Measurements from ENCODE around the gene NAXD. TPM values are rescaled to one million over a fixed set of nuclear protein-coding genes. Genes with fewer than 3 reads are reported as not detected.
A peak's percentile ranks its signal among the peaks of the same experiment; 100 is the strongest.
"Not testable (repeated sequence)": the region's sequence is repeated elsewhere in the genome, so short reads cannot be mapped to it uniquely, and the experiment has no call there.

Gene NAXD
- total RNA-seq (10 to 100 TPM; 55.0 to 89.4 (median 59.4) TPM), polyA plus RNA-seq (100 to 1,000 TPM in 2 of 3 donors, 10 to 100 TPM in 1; 48.5 to 107 (median 101) TPM)
- long read RNA-seq, donor 1, partial matches to known transcripts: 0 of 32 reads
- long read RNA-seq, donor 1, other reads (novel, unspliced or antisense): 30 of 32 reads
- long read RNA-seq, donor 2, partial matches to known transcripts: 0 of 19 reads
- long read RNA-seq, donor 2, other reads (novel, unspliced or antisense): 19 of 19 reads
- long read RNA-seq, donor 3, partial matches to known transcripts: 0 of 10 reads
- long read RNA-seq, donor 3, other reads (novel, unspliced or antisense): 9 of 10 reads
- long read RNA-seq, donor 4, partial matches to known transcripts: 2 of 40 reads
- long read RNA-seq, donor 4, other reads (novel, unspliced or antisense): 38 of 40 reads
- long read RNA-seq, donor 5, transcript NAXD-201 (10 exons, 2,659 nt): major isoform, 5 of 258 reads
- long read RNA-seq, donor 5, partial matches to known transcripts: 18 of 258 reads
- long read RNA-seq, donor 5, other reads (novel, unspliced or antisense): 232 of 258 reads
- long read RNA-seq, donor 6, partial matches to known transcripts: 2 of 36 reads
- long read RNA-seq, donor 6, other reads (novel, unspliced or antisense): 33 of 36 reads
- long read RNA-seq, donor 7, partial matches to known transcripts: 33 of 41 reads
- long read RNA-seq, donor 7, other reads (novel, unspliced or antisense): 8 of 41 reads
- long read RNA-seq, donor 8, partial matches to known transcripts: 57 of 84 reads
- long read RNA-seq, donor 8, other reads (novel, unspliced or antisense): 26 of 84 reads
- long read RNA-seq, donor 9, partial matches to known transcripts: 0 of 12 reads
- long read RNA-seq, donor 9, other reads (novel, unspliced or antisense): 12 of 12 reads
- long read RNA-seq, donor 10, partial matches to known transcripts: 0 of 9 reads
- long read RNA-seq, donor 10, other reads (novel, unspliced or antisense): 8 of 9 reads

DNA sequence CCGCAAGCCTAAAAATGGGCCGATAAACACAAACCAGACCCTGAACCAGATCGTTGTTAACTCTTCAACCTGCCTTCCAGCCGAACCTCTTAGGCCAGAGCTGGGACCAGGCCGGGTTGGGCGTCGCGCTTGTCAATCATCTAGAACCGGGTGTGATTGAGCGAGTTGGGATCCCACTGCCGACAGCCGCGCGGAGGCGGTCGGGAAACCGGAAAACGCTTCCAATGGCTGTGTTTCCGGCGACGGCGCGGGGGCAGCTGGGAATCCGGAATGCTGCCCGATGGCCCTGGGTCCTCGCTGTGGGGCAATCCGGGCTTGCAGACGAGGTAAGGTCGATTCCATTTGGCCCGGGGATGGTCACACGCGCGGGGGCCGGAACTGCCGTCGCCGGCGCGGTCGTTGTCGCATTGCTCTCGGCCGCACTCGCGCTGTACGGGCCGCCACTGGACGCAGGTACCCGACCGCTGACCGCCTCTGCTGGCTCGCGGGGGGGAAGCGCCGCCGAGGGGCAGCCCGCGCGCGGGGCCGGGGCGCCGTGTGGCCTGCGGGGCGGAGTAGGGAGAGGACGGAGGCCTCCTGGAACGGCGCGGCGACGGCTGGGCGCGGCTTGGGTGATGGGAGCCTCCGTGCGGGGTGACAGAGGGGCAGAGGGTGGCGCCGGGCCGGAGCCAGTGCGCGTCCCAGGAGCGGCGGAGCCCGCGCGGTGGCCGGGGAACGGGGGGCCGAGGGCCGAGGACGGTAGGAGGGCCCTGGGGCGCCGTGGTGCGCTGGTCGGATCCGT lies at the start of gene NAXD:
NAXD (plus strand) TSS at position 224 of the 781 bp plus-strand sequence; CDS start at position 281, 57 bp downstream.
- Histone ChIP-seq H3K27ac (peak within 1 kb of the TSS; percentile 85 to 98 (median 96)), H3K9me3 (replicated peaks in 1 of 3) (no peaks in the 10 kb centered on the region), H3K4me3 (peak within 1 kb of the TSS; percentile 67 to 99 (median 88)), H3K36me3 (replicated peaks in 1 of 2) (no peaks in the 10 kb centered on the region), H3K27me3 (no peaks in the 10 kb centered on the region), H3K4me1 (replicated peaks in 1 of 2) (peaks cover 27 to 33% of the 10 kb centered on the region in 2 donors)
- TF ChIP-seq POLR2A (IDR thresholded peaks at IDR 0.05) (peak; percentile 56 to 87), CTCF (IDR thresholded peaks at IDR 0.05) (peak in 1 of 6 experiments; percentile 2)
- peak; percentile 92 to 98 (median 95) for DNase-seq
- intact Hi-C loops (cut with DNase I): no loop called here
- 0 to 37% (median 1%) methylated on average over 1 to 95 of the region's 95 CpGs for WGBS, 4 donors

DNA sequence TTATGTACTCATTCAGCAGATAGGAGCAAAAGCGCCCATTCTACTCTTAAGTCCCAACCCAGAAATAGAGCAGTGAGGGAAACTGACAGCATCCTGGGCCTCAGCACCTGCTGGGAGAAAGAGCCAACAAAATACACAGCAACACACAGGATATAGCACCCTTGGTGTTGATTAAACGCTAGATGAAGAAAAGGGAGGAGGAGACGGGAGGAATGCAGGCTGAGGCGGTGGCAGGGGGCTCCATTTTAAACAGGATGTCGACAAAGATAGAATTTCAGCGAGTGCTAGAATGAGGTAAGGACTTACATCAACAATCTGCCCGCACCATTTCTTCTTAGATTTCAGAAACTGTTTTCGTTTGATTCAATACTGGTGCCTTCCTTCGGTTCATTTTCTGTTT lies 49.2 kb upstream of the NAXD start:
- peaks cover 10 to 17% of the 10 kb centered on the region in 2 donors for H3K4me1 ChIP-seq (replicated peaks in 1 of 2)
- intact Hi-C loops (cut with DNase I): loop anchor here in 1 of 2 donors (5.0 to 10.0 kb wide), 2 partner anchors 64 to 111 kb away; no protein-coding TSS in a partner anchor

DNA sequence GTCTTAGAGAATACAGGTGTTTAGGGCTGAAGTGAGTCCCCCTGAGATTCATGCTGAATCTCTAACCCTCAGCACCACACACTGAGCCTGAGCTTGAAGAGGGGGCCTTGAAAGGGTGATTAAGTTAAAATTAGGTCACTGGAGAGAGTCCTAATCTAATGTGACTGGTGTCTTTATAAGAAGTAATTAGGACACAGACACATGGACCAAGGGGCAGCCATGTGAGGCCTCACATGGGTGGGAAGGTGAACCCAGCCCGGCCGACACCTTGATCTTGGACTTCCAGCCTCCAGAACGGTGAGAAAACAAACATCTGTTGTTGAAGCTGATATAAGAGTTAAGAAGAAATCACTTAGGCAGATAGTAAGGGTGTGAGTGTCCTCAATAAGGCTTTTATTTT lies 46.7 kb upstream of the NAXD start:
- no peak overlapping the region for H3K4me3 ChIP-seq
- H3K9me3 ChIP-seq (replicated peaks in 1 of 3): no peaks in the 10 kb centered on the region
- peaks cover 3 to 4% of the 10 kb centered on the region in 2 donors for H3K4me1 ChIP-seq (replicated peaks in 1 of 2)
- H3K27me3 ChIP-seq: no peaks in the 10 kb centered on the region
- intact Hi-C loops (cut with DNase I): loop anchor here in 1 of 2 donors (5.0 to 10.0 kb wide), 2 partner anchors 66 to 114 kb away; no protein-coding TSS in a partner anchor
- peak in 1 of 7 donors; percentile 0 for DNase-seq
- 87 to 96% (median 92%) methylated on average over 3 of the region's 3 CpGs for WGBS, 4 donors
- no peak for TF ChIP-seq CTCF (IDR thresholded peaks at IDR 0.05)
- TF ChIP-seq POLR2A (IDR thresholded peaks at IDR 0.05): no peak
- H3K36me3 ChIP-seq (replicated peaks in 1 of 2): peaks cover 0 to 3% of the 10 kb centered on the region in 2 donors
- no peak overlapping the region for H3K27ac ChIP-seq

More for the DNA sequence above, 49.2 kb upstream of the NAXD start:
- Histone ChIP-seq H3K27ac (no peak overlapping the region), H3K27me3 (no peaks in the 10 kb centered on the region), H3K4me3 (no peak overlapping the region), H3K36me3 (replicated peaks in 1 of 2) (peaks cover 0 to 3% of the 10 kb centered on the region in 2 donors), H3K9me3 (replicated peaks in 1 of 3) (no peaks in the 10 kb centered on the region)
- peak in 1 of 7 donors; percentile 0 for DNase-seq
- TF ChIP-seq CTCF (IDR thresholded peaks at IDR 0.05) (no peak), POLR2A (IDR thresholded peaks at IDR 0.05) (no peak)
- 92 to 95% (median 93%) methylated on average over 9 of the region's 9 CpGs for WGBS, 4 donors

- H3K36me3 ChIP-seq (replicated peaks in 1 of 2); H3K27me3 ChIP-seq; H3K4me3 ChIP-seq; H3K27ac ChIP-seq; H3K9me3 ChIP-seq (replicated peaks in 1 of 3); H3K4me1 ChIP-seq (replicated peaks in 1 of 2): not testable (repeated sequence)
- DNase-seq: peak in 1 of 7 donors; percentile 0
- intact Hi-C loops (cut with DNase I): loop anchor here (5.0 to 10.0 kb wide), 3 partner anchors 68 to 115 kb away; no protein-coding TSS in a partner anchor
- 74 to 88% (median 88%) methylated on average over 7 of the region's 7 CpGs for WGBS, 4 donors
Measured at GRCh38 chr13:110569962-110570361, 45.4 kb upstream of the NAXD start.
